GM21737 (cell line): Measurements from ENCODE around the gene LAMA5.

ENCODE experiments used
- ATAC-seq: cut with Tn5 transposase; IDR thresholded peaks from one replicate; pipeline ENCODE4 v1.9.1; 2021; ENCODE audit warnings: mild to moderate bottlenecking, moderate library complexity; ENCODE audit not compliant: unreplicated experiment

Gene LAMA5

GRCh38 chr20:62404112-62404665, 37.1 kb upstream of the LAMA5 start:
- ATAC-seq, result no peak

GRCh38 chr20:62403331-62403730, 36.2 kb upstream of the LAMA5 start:
- no peak for ATAC-seq

GRCh38 chr20:62402456-62403150, 35.5 kb upstream of the LAMA5 start:
- ATAC-seq, result no peak

- ATAC-seq, result no peak
Measured at GRCh38 chr20:62401331-62401779, 34.2 kb upstream of the LAMA5 start.

GRCh38 chr20:62400541-62400940, 33.4 kb upstream of the LAMA5 start:
- ATAC-seq, result no peak

- no peak for ATAC-seq
Measured at GRCh38 chr20:62400021-62400420, 32.9 kb upstream of the LAMA5 start.

- ATAC-seq, result no peak
Measured at GRCh38 chr20:62398120-62398821, 31.2 kb upstream of the LAMA5 start.

GRCh38 chr20:62396367-62397239, 29.5 kb upstream of the LAMA5 start:
- no peak for ATAC-seq

GRCh38 chr20:62395311-62396242, 28.5 kb upstream of the LAMA5 start:
- ATAC-seq, result no peak

- no peak for ATAC-seq
Measured at GRCh38 chr20:62394248-62395245, 27.4 kb upstream of the LAMA5 start.

- ATAC-seq, result no peak
Measured at GRCh38 chr20:62393830-62394229, 26.7 kb upstream of the LAMA5 start.

- ATAC-seq, result no peak
Measured at GRCh38 chr20:62393335-62393665, 26.2 kb upstream of the LAMA5 start.

GRCh38 chr20:62392621-62393334, 25.7 kb upstream of the LAMA5 start:
- ATAC-seq, result no peak

GRCh38 chr20:62392077-62392418, 24.9 kb upstream of the LAMA5 start:
- no peak for ATAC-seq

GRCh38 chr20:62391165-62392076, 24.3 kb upstream of the LAMA5 start:
- no peak for ATAC-seq

GRCh38 chr20:62390317-62391164, 23.4 kb upstream of the LAMA5 start:
- ATAC-seq, result no peak
